Epithelial cell of esophagus (primary cell): Measurements from ENCODE around the gene HIVEP1.

ENCODE experiments used
- DNase-seq: peaks from one replicate; pipeline ENCODE4 v3.0.0; 2010; ENCODE audit warnings: low read depth
- H3K4me3 ChIP-seq: 2 replicates; pipeline ENCODE4 v1.5.1; 2011; ENCODE audit warnings: mild to moderate bottlenecking, low read length, control low read depth
- CTCF ChIP-seq: IDR thresholded peaks from 2 replicates; pipeline ENCODE4 v1.5.1; 2011; ENCODE audit warnings: low read depth, mild to moderate bottlenecking, low read length, control low read depth, inconsistent platforms; ENCODE audit not compliant: insufficient read depth; ENCODE audit errors: missing control alignments

The HIVEP1 gene

GRCh38 chr6:12024699-12025434 is 12.8 kb downstream of the HIVEP1 start:
- H3K4me3 ChIP-seq = no peak overlapping the region
- DNase-seq = peak; percentile 73
- TF ChIP-seq CTCF = no peak

- DNase-seq = no peak
- TF ChIP-seq CTCF = no peak
- H3K4me3 ChIP-seq = no peak overlapping the region
Observed at GRCh38 chr6:12026120-12026519, 14.0 kb downstream of the HIVEP1 start.

DNA sequence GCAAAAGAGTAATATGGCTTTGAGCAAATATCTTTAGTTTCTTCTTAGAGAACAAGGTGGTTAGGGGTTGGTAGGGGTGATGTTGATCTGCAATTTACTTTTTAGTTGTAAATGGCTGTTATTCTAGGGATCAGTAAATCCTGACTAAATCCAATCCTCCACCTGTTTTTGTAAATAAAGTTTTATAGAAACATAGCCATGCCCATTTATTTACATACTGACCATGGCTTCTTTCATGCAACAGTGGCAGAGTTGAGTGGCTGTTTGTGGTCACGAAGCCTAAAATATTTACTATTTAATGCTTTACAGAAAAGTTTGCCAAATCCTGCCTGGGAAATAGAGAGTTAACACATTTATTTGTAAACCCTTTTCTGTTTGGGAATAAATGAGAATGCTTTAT is 14.7 kb downstream of the HIVEP1 start:
- H3K4me3 ChIP-seq = no peak overlapping the region
- TF ChIP-seq CTCF = no peak
- no peak for DNase-seq

DNA sequence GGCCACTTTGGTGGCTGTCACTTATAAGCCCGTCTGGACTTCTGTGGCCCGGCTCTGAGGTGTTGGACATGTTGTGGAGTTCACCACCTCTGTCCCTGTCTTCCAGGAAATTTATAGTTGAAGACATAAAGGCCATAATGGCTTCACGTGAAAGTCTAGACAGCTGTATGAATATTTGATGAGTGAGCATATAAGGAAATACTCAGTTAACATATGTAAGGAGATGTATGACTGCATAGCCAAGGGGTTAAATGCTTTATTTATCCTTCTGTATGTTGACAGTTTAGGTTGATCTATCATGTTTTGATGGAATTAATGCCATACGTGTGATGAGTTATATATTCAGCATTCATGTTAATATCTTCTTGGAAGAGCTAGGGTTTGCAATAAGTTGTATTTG is 16.1 kb downstream of the HIVEP1 start:
- TF ChIP-seq CTCF = no peak
- DNase-seq = no peak
- H3K4me3 ChIP-seq = no peak overlapping the region

DNA sequence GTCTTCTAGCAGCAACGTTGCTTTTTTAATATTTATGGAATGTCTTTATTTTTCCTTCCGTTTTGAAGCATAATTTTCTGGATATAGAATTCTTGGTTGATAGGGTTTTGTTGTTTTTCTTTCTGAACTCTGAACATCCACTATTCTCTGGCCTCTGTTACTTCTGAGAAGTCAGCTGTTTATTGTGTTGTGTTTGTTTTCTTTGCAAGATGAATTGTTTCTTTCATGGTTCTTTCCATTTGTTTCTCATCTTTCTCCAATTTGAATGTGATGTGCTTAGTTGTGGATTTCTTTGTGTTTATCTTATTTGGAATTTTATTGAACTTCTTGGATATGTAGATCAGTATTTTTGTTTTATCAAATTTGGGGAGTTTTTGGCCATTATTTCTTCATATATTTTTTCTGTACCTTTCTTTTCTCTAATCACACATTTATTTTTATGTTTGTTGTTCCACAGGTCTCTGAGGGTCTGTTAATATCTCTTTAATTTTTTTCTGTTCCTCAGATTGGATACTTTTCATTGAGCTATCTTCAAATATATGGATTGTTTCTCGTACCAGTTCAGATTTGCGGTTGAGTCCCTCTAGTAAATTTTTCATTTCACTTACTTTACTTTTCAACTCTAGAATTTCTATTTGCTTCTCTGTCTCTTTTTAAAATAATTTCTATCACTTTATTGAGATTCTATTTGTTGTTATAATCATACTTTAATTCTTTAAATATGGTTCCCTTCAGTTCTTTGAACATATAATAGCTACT is 18.0 kb downstream of the HIVEP1 start:
- no peak for TF ChIP-seq CTCF

GRCh38 chr6:12030993-12031550 is 19.0 kb downstream of the HIVEP1 start:
- H3K4me3 ChIP-seq = no peak overlapping the region
- no peak for DNase-seq
- TF ChIP-seq CTCF = no peak

More for the DNA sequence above, 18.0 kb downstream of the HIVEP1 start:
- no peak for DNase-seq
- no peak overlapping the region for H3K4me3 ChIP-seq
